HepG2 (cell line): Measurements from ENCODE around the gene SYNGAP1. TPM values are rescaled to one million over a fixed set of nuclear protein-coding genes. Genes with fewer than 3 reads are reported as not detected.

Source experiments
- ATM ChIP-seq: fragments of 450-650 bp; IDR thresholded peaks from 2 replicates; pipeline ENCODE4 v1.7.1; 2017; ENCODE audit warnings: mild to moderate bottlenecking, borderline replicate concordance
- BRD4 ChIP-seq: sonication (generic); formaldehyde crosslinking; IDR thresholded peaks from 2 replicates; pipeline ENCODE4 v1.4.0; 2020; ENCODE audit warnings: missing genetic modification reagents
- CEBPZ ChIP-seq: IDR thresholded peaks from 2 replicates; pipeline ENCODE4 v1.6.1; 2012; ENCODE audit warnings: low read length, improper control_type of control experiment
- HNRNPK ChIP-seq: fragments of 200-400 bp; formaldehyde crosslinking; IDR thresholded peaks from 2 replicates; pipeline ENCODE4 v1.6.1; 2018; ENCODE audit warnings: low read length, low read depth, moderate library complexity, mild to moderate bottlenecking; ENCODE audit not compliant: poor library complexity, severe bottlenecking
- KLF11 ChIP-seq: IDR thresholded peaks from 2 replicates; pipeline ENCODE4 v1.6.1; 2016; ENCODE audit warnings: missing compliant biosample characterization
- MXI1 ChIP-seq: IDR thresholded peaks from 3 replicates; pipeline ENCODE4 v1.6.1; 2012; ENCODE audit warnings: low read depth, low read length, inconsistent platforms, borderline replicate concordance
- NR2F1 ChIP-seq, 2 experiments: fragments of 450-650 bp in 1 of 2; formaldehyde crosslinking in 1 of 2; IDR thresholded peaks; 2 replicates each; pipeline versions ENCODE4 v1.5.0 to v1.6.1; 2016 to 2020; ENCODE audit warnings: mild to moderate bottlenecking in 1 of 2, missing compliant biosample characterization in 1 of 2, missing genetic modification reagents in 1 of 2, moderate library complexity in 1 of 2
- PAX8 ChIP-seq: sonication (generic); formaldehyde crosslinking; IDR thresholded peaks from 2 replicates; pipeline ENCODE4 v1.8.0; 2022; ENCODE audit warnings: mild to moderate bottlenecking, missing genetic modification reagents, borderline replicate concordance
- PHF20 ChIP-seq: sonication (generic); formaldehyde crosslinking; IDR thresholded peaks from 2 replicates; pipeline ENCODE4 v1.5.0; 2020; ENCODE audit warnings: mild to moderate bottlenecking, missing genetic modification reagents
- SRSF9 ChIP-seq: fragments of 200-400 bp; formaldehyde crosslinking; IDR thresholded peaks from 2 replicates; pipeline ENCODE4 v1.6.1; 2018; ENCODE audit warnings: borderline replicate concordance, mild to moderate bottlenecking, low read depth, low read length; ENCODE audit not compliant: insufficient read depth, poor library complexity, severe bottlenecking
- THRA ChIP-seq: sonication (generic); formaldehyde crosslinking; IDR thresholded peaks from 2 replicates; pipeline ENCODE4 v1.4.0; 2020; ENCODE audit warnings: missing genetic modification reagents, borderline replicate concordance
- TIGD3 ChIP-seq: sonication (generic); formaldehyde crosslinking; IDR thresholded peaks from 2 replicates; pipeline ENCODE4 v1.5.1; 2020; ENCODE audit warnings: mild to moderate bottlenecking, missing genetic modification reagents, borderline replicate concordance
- ZNF20 ChIP-seq: sonication (generic); formaldehyde crosslinking; IDR thresholded peaks from 2 replicates; pipeline ENCODE4 v1.4.0; 2020; ENCODE audit warnings: mild to moderate bottlenecking, moderate library complexity, missing genetic modification reagents
- ZNF598 ChIP-seq: sonication (generic); formaldehyde crosslinking; IDR thresholded peaks from 2 replicates; pipeline ENCODE4 v1.5.1; 2020; ENCODE audit warnings: mild to moderate bottlenecking, missing genetic modification reagents, borderline replicate concordance
- ZNF615 ChIP-seq: sonication (generic); formaldehyde crosslinking; IDR thresholded peaks from 2 replicates; pipeline ENCODE4 v1.5.0; 2020; ENCODE audit warnings: mild to moderate bottlenecking, missing genetic modification reagents, borderline replicate concordance
- ZNF629 ChIP-seq: sonication (generic); formaldehyde crosslinking; conservative IDR thresholded peaks from 2 replicates; pipeline ENCODE4 v1.5.0; 2020; ENCODE audit warnings: missing genetic modification reagents
- ZNF652 ChIP-seq: IDR thresholded peaks from 2 replicates; pipeline ENCODE4 v1.6.1; 2016; ENCODE audit warnings: low read depth, borderline replicate concordance
- ZSCAN9 ChIP-seq: IDR thresholded peaks from 2 replicates; pipeline ENCODE4 v1.6.1; 2016; ENCODE audit warnings: borderline replicate concordance
- polyA plus RNA-seq, 8 experiments: library from polyadenylated mRNA; depleted of rRNA in 3 of 8; stranded (reverse) in 7 of 8; unstranded in 1 of 8; fragments of >200 nt; fragmentation: Illumina TruSeq in 4 of 8; extraction: Trizol in 4 of 8; gene quantifications; 2 replicates each; pipeline versions ENCODE4 v1.2.1 to v1.2.3, GENCODE V29; 2011 to 2016; ENCODE audit warnings: low read depth in 4 of 8, missing spikeins in 1 of 8, mixed read lengths in 1 of 8; ENCODE audit not compliant: insufficient read depth in 1 of 8
- total RNA-seq, 5 experiments: library from RNA; depleted of rRNA; stranded (reverse); fragments of >200 nt; fragmentation: Illumina TruSeq; extraction: Trizol; gene quantifications; 2 replicates each; pipeline ENCODE4 v1.2.3, GENCODE V29; 2016; ENCODE audit warnings: low read depth in 1 of 5

Gene SYNGAP1
- total and polyA plus RNA-seq, 2 of the 13 experiments (the other 11 are each of a cell fraction or from before 2014, with no cell fraction given): 0.75 to 1.1 TPM

- TF ChIP-seq ZNF598 (CRISPR knock-in tag) (no peak), CEBPZ (no peak), PAX8 (CRISPR knock-in tag) (no peak), TIGD3 (CRISPR knock-in tag) (no peak), SRSF9 (no peak), KLF11 (no peak), NR2F1 (CRISPR knock-in tag; IDR thresholded peaks at IDR 0.05) (no peak), BRD4 (CRISPR knock-in tag) (no peak), ZSCAN9 (CRISPR knock-in tag) (no peak), HNRNPK (peak; percentile 82), MXI1 (peak; percentile 27; the same call in 1 of the 3 replicates), PHF20 (CRISPR knock-in tag) (no peak), ZNF652 (no peak), ZNF615 (no peak), ZNF629 (CRISPR knock-in tag) (no peak), ATM (no peak), THRA (CRISPR knock-in tag) (peak; percentile 16; the same call in 1 of the 2 replicates), ZNF20 (no peak)
Observed at GRCh38 chr6:33410711-33411631, 8.9 kb upstream of the SYNGAP1 start, which contains the start of gene PHF1 (continued).
